ENCODE data around the gene PIK3C2G. TPM values are rescaled to one million over a fixed set of nuclear protein-coding genes. Genes with fewer than 3 reads are reported as not detected.

PIK3C2G gene
- total and polyA plus RNA-seq, 8 donors: 0.29 to 191 (median 48.7) TPM

- TF ChIP-seq CTCF (IDR thresholded peaks at IDR 0.05) (no peak), POLR2AphosphoS5 (IDR thresholded peaks at IDR 0.05) (no peak), POLR2A (IDR thresholded peaks at IDR 0.05) (no peak), EP300 (IDR thresholded peaks at IDR 0.05) (no peak)
- 86 to 89% (median 87%) methylated on average over 4 of the region's 4 CpGs for WGBS, 5 donors
- Histone ChIP-seq H3K4me3 (no peak overlapping the region), H3K27ac (no peak overlapping the region), H3K36me3 (peaks cover 0 to 6% (median 0%) of the 10 kb centered on the region in 4 donors), H3K4me1 (peaks cover 0 to 9% (median 0%) of the 10 kb centered on the region in 4 donors), H3K9me3 (no peaks in the 10 kb centered on the region), H3K27me3 (no peaks in the 10 kb centered on the region)
- intact Hi-C loops (cut with DNase I; ENCODE audit: low total_unique reads): no loop called here
- DNase-seq: peak in 1 of 2 donors; percentile 48
These were observed 379.1 kb downstream of the PIK3C2G start for GRCh38 chr12:18640321-18640955.

- DNase-seq: peak in 1 of 2 donors; percentile 86
- H3K27me3 ChIP-seq: no peaks in the 10 kb centered on the region
- H3K36me3 ChIP-seq: peaks cover 0 to 6% (median 0%) of the 10 kb centered on the region in 4 donors
- H3K4me1 ChIP-seq: peaks cover 0 to 9% (median 2%) of the 10 kb centered on the region in 4 donors
- no peak for TF ChIP-seq EP300 (IDR thresholded peaks at IDR 0.05)
- TF ChIP-seq POLR2AphosphoS5 (IDR thresholded peaks at IDR 0.05): peak in 1 of 3 donors; percentile 39
- no peak overlapping the region for H3K4me3 ChIP-seq
- H3K9me3 ChIP-seq: no peaks in the 10 kb centered on the region
- peak overlapping the region in 1 of 5 donors; percentile 2 for H3K27ac ChIP-seq
- intact Hi-C loops (cut with DNase I; ENCODE audit: low total_unique reads): no loop called here
- WGBS, 5 donors: 57 to 80% (median 75%) methylated on average over 5 of the region's 5 CpGs
These were observed 382.4 kb downstream of the PIK3C2G start for GRCh38 chr12:18643681-18644080.

- H3K4me3 ChIP-seq: no peak overlapping the region
- H3K9me3 ChIP-seq: no peaks in the 10 kb centered on the region
- DNase-seq: no peak
- H3K27ac ChIP-seq: no peak overlapping the region
- TF ChIP-seq EP300 (IDR thresholded peaks at IDR 0.05) (no peak), POLR2AphosphoS5 (IDR thresholded peaks at IDR 0.05) (no peak), CTCF (IDR thresholded peaks at IDR 0.05) (no peak), POLR2A (IDR thresholded peaks at IDR 0.05) (no peak)
- WGBS, 5 donors: 89 to 96% (median 91%) methylated on average over 3 of the region's 3 CpGs
- H3K27me3 ChIP-seq: no peaks in the 10 kb centered on the region
- intact Hi-C loops (cut with DNase I; ENCODE audit: low total_unique reads): no loop called here
- peaks cover 0 to 9% (median 2%) of the 10 kb centered on the region in 4 donors for H3K4me1 ChIP-seq
- H3K36me3 ChIP-seq: peaks cover 0 to 6% (median 0%) of the 10 kb centered on the region in 4 donors
These were observed 383.2 kb downstream of the PIK3C2G start for GRCh38 chr12:18644564-18644963.

GRCh38 chr12:18646286-18646890 lies 385.1 kb downstream of the PIK3C2G start:
- intact Hi-C loops (cut with DNase I; ENCODE audit: low total_unique reads): no loop called here
- no peak for TF ChIP-seq POLR2A (IDR thresholded peaks at IDR 0.05)
- no peak for TF ChIP-seq POLR2AphosphoS5 (IDR thresholded peaks at IDR 0.05)
- TF ChIP-seq EP300 (IDR thresholded peaks at IDR 0.05): no peak
- TF ChIP-seq CTCF (IDR thresholded peaks at IDR 0.05): no peak
- WGBS, 5 donors: 58 to 76% (median 62%) methylated on average over 6 of the region's 6 CpGs
- DNase-seq: peak in 1 of 2 donors; percentile 52
- Histone ChIP-seq H3K27me3 (no peaks in the 10 kb centered on the region), H3K4me1 (peaks cover 0 to 9% (median 2%) of the 10 kb centered on the region in 4 donors), H3K27ac (no peak overlapping the region), H3K36me3 (peaks cover 0 to 1% (median 0%) of the 10 kb centered on the region in 4 donors), H3K9me3 (no peaks in the 10 kb centered on the region), H3K4me3 (no peak overlapping the region)

All from stomach (tissue), 9 donors.